Stomach (tissue), 4 donors: ENCODE data around the gene NME8.
A peak's percentile ranks its signal among the peaks of the same experiment; 100 is the strongest.

Experiments
- EP300 ChIP-seq: sonication (generic); formaldehyde crosslinking; IDR thresholded peaks from one replicate; pipeline ENCODE4 v1.6.1; 2017; ENCODE audit warnings: antibody characterized with exemption
- POLR2A ChIP-seq, 4 donors: fragments of 450-650 bp; IDR thresholded peaks; one replicate each; pipeline ENCODE4 v1.6.1; 2016; ENCODE audit warnings: antibody characterized with exemption in 4 of 4, control low read depth in 2 of 4, mild to moderate bottlenecking in 1 of 4, moderate library complexity in 1 of 4
- POLR2AphosphoS5 ChIP-seq, 3 donors: sonication (generic); formaldehyde crosslinking; IDR thresholded peaks; one replicate each; pipeline ENCODE4 v1.6.1; 2016; ENCODE audit warnings: antibody characterized with exemption in 3 of 3
- TF ChIP-seq, protein P1 (sequence below), 7 experiments: fragments of 450-650 bp in 4 of 7; fragments of 200-600 bp in 3 of 7; sonication (generic) in 3 of 7; IDR thresholded peaks; one replicate each; pipeline ENCODE4 v1.5.1; 2016 to 2019; ENCODE audit warnings: antibody characterized with exemption in 7 of 7, control low read depth in 2 of 7, mild to moderate bottlenecking in 1 of 7

DNA sequence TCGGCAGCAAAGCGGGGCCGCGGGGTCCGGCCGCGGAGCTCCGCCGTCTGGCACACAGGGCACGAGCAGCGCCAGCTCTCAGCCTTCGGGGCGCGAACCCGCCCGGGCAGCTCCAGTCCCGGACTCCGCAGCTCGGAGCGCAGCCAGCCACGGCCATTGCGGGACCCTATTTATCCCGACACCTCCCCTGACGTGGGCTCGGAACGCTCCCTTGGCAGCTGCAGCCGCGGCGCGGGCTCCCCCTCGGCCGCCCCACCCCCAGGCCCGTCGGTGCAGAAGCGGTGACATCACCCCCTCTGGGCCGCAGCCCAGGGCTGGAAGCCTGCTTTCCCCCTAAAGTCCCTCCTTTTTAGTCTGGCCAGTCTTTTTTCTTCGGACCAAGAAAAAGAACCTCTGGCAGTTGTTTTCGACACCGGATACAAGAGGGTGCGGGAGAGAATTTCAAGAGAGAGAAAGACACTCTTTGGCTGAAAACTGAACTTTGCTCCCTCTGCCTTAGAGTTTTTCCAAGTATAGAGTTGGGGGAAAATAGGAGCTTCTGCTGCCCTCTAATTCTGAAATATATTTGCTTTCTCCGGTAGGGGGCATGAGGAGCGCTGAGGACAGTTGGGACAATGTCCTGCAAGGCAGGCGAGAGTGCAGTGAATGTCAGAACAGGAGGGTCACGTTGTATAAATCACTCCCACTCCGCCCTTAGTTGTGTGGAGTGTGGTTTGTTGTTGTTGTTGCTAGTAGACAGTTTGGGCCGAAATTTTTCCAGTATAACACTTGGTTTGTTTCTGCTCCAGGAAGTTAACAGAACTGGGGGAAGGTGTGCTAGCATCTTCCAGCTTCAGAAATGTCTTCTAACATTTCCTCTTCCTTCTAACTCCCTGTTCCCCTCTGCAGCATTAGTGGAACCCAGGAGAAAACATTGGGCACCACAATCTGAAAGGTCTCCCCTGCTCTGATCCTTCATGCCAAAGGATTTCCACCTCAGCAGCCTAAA is 68.6 kb downstream of the NME8 start, which contains the start of gene SFRP4:
- no peak for TF ChIP-seq POLR2A (IDR thresholded peaks at IDR 0.05)
- TF ChIP-seq, protein P1, sequence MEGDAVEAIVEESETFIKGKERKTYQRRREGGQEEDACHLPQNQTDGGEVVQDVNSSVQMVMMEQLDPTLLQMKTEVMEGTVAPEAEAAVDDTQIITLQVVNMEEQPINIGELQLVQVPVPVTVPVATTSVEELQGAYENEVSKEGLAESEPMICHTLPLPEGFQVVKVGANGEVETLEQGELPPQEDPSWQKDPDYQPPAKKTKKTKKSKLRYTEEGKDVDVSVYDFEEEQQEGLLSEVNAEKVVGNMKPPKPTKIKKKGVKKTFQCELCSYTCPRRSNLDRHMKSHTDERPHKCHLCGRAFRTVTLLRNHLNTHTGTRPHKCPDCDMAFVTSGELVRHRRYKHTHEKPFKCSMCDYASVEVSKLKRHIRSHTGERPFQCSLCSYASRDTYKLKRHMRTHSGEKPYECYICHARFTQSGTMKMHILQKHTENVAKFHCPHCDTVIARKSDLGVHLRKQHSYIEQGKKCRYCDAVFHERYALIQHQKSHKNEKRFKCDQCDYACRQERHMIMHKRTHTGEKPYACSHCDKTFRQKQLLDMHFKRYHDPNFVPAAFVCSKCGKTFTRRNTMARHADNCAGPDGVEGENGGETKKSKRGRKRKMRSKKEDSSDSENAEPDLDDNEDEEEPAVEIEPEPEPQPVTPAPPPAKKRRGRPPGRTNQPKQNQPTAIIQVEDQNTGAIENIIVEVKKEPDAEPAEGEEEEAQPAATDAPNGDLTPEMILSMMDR (IDR thresholded peaks at IDR 0.05): peak in 4 of 7 experiments; percentile 14 to 36 (median 23)
- no peak for TF ChIP-seq EP300
- no peak for TF ChIP-seq POLR2AphosphoS5 (IDR thresholded peaks at IDR 0.05)
